DMS53 (cell line): ENCODE results near the gene TANGO2.

Experiments
- DNase-seq: peaks from one replicate; lab custom pipeline; 2025; lab: John Stamatoyannopoulos, UW

The TANGO2 gene

GRCh38 chr22:20086101-20086599 lies 65.2 kb downstream of the TANGO2 start:
- no peak for DNase-seq

GRCh38 chr22:20086763-20087162 lies 65.9 kb downstream of the TANGO2 start:
- no peak for DNase-seq

- DNase-seq = no peak
These were observed 66.7 kb downstream of the TANGO2 start for GRCh38 chr22:20087319-20088262.

DNA sequence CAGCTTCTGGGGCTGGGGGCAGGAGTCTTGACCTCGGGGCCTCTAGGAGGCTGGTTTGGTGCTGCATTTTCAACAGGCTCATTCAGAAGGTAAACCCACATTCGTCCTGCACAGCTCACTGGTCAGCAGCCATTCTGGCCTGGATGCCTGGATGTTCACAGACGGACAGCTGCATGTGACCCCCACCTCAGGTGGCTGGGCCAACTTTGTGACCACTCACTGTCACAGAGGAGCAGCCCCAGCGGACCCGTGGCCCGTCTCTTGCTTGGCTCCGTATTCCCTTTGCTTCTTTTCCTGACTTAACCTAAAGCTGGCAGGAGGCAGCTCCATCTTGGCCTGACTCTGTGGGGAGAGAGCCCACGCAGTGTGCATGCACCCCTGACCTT lies 67.3 kb downstream of the TANGO2 start:
- DNase-seq = no peak

DNA sequence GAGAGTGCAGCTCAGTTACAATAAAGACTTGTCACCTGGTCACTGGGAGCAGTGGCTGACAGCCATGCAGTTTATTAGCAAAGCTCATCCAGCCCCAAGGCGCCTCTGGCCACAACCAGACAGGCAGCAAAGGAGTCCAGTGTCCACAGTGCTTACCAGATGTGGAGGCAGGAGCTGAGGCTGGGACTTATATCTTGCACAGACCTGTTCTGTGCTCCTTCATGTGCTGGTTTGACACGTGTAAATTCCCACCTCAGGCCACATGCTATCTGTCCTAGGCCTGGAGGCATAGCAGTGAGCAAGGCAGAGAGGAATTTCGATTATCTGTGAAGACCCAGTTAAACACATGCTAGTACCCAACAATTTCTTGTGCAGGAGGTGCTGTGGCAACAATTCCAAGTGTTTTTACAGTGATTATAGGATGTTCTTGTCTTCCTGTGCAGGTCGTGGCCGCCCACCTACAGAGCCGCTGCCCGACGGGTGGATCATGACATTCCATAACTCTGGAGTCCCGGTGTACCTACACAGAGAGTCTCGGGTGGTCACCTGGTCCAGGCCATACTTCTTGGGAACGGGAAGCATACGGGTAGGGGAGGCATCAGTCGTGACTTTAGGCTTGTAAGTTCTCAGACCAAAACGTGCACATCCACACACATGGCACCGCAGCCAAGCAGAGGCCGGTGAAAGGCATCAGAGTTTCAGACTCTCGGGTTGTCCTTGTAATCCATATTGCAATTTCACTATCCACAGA lies 68.5 kb downstream of the TANGO2 start:
- DNase-seq = no peak

- DNase-seq = no peak
These were observed 69.2 kb downstream of the TANGO2 start for GRCh38 chr22:20089977-20090729.

GRCh38 chr22:20090730-20091240 lies 69.9 kb downstream of the TANGO2 start:
- no peak for DNase-seq

DNA sequence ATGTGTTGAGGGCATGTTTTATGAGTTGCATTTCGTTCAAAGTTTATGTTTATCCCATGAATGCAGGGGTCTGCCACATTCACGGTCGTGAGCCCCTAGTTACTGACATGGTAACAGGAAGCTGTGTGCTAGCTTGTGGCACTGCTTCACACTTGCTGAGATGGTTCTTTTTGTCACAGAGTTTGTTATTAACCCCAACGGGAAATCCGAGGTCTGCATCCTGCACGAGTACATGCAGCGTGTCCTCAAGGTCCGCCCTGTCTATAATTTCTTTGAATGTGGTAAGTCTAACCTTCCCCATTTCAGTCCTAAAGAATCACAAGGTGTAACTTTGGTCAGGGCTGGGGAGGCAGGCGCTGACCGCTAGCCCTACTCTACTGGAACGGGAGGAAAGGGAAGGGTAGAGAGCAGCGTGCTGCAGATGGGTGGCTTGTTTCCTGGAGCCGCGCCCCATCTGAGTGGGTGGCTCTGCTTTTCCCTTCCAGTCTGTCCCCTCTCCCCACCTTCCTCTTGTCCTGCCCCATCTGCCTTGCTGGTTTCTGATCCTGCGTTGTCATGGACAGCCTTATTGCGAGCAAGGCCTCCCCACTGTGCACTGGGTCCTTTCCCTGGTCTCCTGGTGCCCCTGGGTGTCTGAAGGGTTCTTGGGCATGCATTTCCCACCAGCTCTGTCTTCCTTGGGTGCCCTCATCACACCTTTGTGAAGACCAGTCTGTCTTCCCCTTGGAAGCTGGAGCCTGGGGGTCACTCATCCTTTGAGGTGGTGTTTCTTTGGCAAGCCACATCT lies 71.0 kb downstream of the TANGO2 start:
- no peak for DNase-seq

GRCh38 chr22:20092477-20092854 lies 71.6 kb downstream of the TANGO2 start:
- DNase-seq = no peak

DNA sequence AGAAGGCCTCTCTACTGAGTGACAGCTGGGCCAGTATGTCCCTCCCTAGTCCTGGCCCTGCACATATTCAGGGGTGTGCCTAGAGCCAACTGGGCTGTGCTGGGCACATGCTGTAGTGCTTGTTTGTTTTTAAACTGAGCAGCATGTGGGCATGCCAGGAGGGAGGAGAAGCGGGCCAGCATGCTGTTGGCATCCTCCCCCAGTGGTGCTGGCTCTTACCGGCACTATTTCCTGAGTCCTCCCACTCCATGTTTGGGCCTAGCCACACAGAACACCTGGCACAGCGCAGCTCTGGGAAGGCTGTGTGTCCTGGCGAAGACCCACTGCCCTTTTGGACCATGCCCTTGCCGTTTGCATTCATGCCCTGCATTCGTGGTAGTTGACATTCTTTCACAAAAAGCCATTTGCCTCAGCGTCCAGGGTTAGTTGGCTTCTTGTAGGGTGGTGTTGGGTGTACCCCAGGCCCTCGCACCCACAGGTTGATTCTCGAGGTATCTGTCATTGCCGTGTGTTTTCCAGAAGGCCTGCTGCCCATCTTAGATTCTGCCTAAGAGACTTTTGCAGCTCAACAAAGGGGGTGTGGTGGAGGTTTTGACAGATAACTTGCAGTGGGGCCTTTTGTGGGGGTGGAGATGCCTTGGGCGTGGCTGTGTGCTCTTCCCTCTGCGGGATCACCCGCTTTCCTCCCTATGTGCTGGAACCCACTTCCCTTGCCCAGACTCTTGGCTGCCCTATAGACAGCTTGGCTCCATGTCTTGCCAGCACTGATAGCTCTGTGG lies 72.7 kb downstream of the TANGO2 start:
- no peak for DNase-seq

DNA sequence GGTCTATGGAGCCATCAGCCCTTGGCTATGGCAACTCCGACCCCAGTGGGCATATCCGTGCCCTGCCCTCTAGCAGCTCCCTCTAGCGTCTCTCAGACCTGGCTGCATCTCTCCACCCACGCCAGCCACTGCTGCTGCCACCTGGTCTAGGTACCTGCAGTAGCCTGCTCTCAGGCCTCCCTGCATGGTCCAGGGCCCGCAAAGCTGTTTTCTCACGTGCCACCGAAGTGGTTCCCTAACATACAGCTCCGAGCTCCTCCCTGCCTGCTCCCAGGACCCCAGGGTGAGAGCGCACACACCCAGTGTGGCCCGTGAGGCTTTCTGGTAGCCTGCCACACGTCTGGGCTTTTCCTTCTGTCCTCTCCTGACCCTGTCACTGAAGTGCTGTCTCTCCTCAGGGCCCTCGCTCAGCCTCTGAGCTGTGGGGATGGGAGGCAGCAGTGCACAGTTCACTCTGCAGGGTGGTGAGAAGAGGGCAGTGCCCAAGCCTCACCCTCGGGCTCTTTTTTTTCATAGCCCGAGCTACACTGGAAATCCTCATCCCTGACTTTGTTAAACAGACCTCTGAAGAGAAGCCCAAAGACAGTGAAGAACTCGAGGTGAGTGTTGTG lies 73.4 kb downstream of the TANGO2 start:
- DNase-seq = no peak

DNA sequence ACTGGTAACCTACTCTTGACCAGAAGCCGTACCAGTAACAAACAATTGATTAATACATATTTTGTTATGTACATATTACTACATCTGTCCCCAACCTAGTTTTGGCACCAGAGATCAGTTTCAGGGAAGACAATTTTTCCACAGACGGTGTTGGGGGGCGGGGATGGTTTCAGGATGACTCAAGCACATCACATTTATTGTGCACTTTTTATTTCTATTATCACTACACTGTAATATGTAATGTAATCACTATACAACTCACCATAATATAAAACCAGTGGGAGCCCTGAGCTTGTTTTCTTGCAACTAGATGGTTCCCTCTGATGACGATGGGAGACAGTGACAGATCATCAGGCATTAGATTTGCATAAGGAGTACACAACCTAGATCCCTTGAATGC lies 74.6 kb downstream of the TANGO2 start:
- DNase-seq = no peak

GRCh38 chr22:20096574-20097420 lies 75.9 kb downstream of the TANGO2 start:
- DNase-seq = no peak

DNA sequence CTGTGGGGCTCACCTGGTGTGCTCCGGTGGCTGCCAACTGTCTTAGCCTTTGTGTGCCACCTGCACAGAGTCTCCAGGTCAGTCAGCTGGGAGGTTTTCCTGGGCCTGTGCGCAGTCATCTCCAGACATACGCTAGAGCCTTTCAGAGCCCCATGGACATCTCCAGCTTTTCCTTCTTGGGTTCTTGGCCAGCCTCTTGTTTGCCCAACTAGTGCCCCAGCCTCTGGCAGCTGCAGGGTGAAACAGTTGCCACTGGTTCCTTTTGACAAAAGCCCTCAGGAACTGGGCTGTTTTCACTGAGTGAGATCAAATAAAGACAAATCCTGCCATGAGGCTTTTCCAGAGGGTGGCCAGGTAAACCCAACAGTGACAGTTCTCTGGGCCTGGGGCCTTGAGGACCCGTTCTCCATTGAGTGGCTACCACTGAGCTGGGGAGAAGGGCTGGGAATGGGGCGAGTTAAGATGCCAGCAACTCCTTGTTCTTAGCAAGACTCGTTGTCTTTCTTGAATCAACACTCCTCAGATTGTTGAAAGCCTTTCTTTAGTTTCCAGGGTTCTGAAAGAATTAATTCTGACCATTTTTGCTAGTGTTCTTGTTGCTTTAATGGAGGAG lies 78.3 kb downstream of the TANGO2 start:
- no peak for DNase-seq

- no peak for DNase-seq
These were observed 80.7 kb downstream of the TANGO2 start for GRCh38 chr22:20101638-20102037.

- no peak for DNase-seq
These were observed 81.4 kb downstream of the TANGO2 start for GRCh38 chr22:20102203-20102780.

GRCh38 chr22:20105456-20106204 lies 84.7 kb downstream of the TANGO2 start:
- DNase-seq = no peak
